Ishikawa (cell line): ENCODE results near the gene CNGA4.

Experiments
- CREB1 ChIP-seq: IDR thresholded peaks from 2 replicates; pipeline ENCODE4 v1.6.1; 2012; ENCODE audit warnings: low read depth
- EP300 ChIP-seq: IDR thresholded peaks from 2 replicates; pipeline ENCODE4 v1.6.1; 2012; ENCODE audit warnings: borderline replicate concordance
- REST ChIP-seq: IDR thresholded peaks from 2 replicates; pipeline ENCODE4 v1.6.1; 2012; ENCODE audit warnings: low read depth, mild to moderate bottlenecking
- TAF1 ChIP-seq: IDR thresholded peaks from 2 replicates; pipeline ENCODE4 v1.6.1; 2012; ENCODE audit warnings: low read depth, mild to moderate bottlenecking
- TCF12 ChIP-seq: IDR thresholded peaks from 2 replicates; pipeline ENCODE4 v1.6.1; 2012; ENCODE audit warnings: low read depth
- USF1 ChIP-seq: IDR thresholded peaks from 2 replicates; pipeline ENCODE4 v1.6.1; 2012

- TF ChIP-seq TAF1 (no peak), REST (no peak), TCF12 (no peak), CREB1 (no peak), EP300 (no peak), USF1 (no peak)
These were observed 46.1 kb downstream of the CNGA4 start for GRCh38 chr11:6285019-6285418.
